PC-3 (cell line): Measurements from ENCODE around the gene ST3GAL2.

Source experiments
- EZH2 ChIP-seq: fragments of 300-600 bp; sonication (generic); IDR thresholded peaks from one replicate; pipeline ENCODE4 v1.6.1; 2017; ENCODE audit warnings: antibody characterized with exemption, mild to moderate bottlenecking, low read length; ENCODE audit not compliant: unreplicated experiment
- EZH2phosphoT487 ChIP-seq: fragments of 300-600 bp; sonication (generic); IDR thresholded peaks from 2 replicates; pipeline ENCODE4 v1.6.1; 2018; ENCODE audit warnings: mild to moderate bottlenecking, antibody characterized with exemption, low read length, borderline replicate concordance
- TF ChIP-seq, protein P1 (sequence below): fragments of 300-600 bp; sonication (generic); conservative IDR thresholded peaks from 2 replicates; pipeline ENCODE4 v1.5.1; 2017; ENCODE audit warnings: antibody characterized with exemption, low read depth, mild to moderate bottlenecking, low read length

DNA sequence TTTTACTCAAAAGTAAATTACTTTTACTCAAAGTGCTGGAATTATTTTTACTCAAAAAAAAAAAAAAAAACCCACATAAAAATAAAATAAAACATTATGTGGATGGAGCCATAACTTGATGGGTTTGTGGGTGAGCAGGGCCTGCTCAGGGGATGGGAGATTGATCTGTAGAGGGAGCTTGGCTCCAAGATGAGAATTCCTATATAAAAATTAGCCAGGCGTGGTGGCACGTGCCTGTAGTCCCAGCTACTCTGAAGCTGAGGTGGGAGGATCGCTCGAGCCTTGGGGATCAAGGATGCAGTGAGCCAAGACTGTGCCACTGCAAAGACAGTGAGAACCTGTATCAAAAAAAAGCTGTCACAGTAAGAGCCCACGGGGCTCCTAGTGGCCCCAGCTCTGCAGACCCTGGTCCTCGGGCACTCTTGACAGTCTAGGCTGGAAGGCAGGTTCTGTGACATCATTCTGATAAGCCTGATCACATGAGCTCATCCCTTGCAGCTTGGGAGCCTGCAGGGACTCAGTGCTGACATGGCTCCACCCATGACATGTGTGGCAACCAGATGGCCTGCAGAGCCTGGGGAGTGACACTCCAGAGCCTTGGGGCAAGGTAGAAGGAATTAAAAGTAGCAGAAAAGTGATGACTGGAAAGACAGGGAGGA, 42.5 kb downstream of the ST3GAL2 start:
- no peak for TF ChIP-seq EZH2phosphoT487
- TF ChIP-seq, protein P1, sequence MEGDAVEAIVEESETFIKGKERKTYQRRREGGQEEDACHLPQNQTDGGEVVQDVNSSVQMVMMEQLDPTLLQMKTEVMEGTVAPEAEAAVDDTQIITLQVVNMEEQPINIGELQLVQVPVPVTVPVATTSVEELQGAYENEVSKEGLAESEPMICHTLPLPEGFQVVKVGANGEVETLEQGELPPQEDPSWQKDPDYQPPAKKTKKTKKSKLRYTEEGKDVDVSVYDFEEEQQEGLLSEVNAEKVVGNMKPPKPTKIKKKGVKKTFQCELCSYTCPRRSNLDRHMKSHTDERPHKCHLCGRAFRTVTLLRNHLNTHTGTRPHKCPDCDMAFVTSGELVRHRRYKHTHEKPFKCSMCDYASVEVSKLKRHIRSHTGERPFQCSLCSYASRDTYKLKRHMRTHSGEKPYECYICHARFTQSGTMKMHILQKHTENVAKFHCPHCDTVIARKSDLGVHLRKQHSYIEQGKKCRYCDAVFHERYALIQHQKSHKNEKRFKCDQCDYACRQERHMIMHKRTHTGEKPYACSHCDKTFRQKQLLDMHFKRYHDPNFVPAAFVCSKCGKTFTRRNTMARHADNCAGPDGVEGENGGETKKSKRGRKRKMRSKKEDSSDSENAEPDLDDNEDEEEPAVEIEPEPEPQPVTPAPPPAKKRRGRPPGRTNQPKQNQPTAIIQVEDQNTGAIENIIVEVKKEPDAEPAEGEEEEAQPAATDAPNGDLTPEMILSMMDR, result no peak
- no peak for TF ChIP-seq EZH2
